Measurements from ENCODE around the gene USP10. TPM values are rescaled to one million over a fixed set of nuclear protein-coding genes. Genes with fewer than 3 reads are reported as not detected.
A peak's percentile ranks its signal among the peaks of the same experiment; 100 is the strongest.

USP10 gene
- total RNA-seq, 4 donors from 2014 or later, result 23.6 to 56.8 (median 45.4) TPM

DNA sequence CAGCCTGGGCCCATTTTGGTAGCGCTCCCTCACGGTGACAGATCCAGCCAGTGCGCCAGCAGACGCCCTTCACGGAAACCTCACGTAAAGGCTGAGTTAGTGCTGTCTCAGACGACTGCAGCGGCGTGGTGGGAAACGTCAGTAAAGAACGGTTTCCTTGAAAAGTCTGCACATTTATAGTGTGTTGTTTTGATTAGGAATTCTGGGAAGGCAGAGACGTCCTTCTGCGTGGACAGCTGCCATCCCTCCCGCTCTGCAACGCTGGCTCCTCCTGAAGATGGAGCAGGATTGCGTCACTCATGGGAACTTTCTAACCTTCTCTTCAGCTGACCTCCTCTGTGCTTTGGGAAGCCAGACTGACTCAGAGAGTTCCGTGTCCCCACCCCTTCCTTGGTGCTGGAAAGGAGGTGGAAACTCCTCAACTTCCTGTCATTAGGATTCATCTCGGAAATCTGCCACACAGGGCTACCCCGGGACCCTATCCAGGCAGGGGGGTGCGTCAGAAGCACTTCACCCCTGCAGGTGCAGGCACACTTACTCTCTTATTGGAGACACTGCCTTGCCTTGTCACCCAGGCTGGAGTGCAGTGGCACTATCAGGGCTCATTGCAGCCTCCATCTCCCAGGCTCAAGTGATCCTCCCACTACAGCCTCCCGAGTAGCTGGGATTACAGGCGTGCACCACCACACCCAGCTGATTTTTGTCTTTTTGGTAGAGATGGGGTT is 95.7 kb downstream of the USP10 start:
- in situ Hi-C loops (cut with MboI; ENCODE audit: low pct_ligation_motif_present in 1 of 4, low pct_unique_long_range_greater_than_20kb in 1 of 4, low sequenced_read_pairs in 3 of 4), result no loop called here
- TF ChIP-seq POLR2A (IDR thresholded peaks at IDR 0.05), result peak; percentile 48
- peak; percentile 82 to 87 (median 83) for TF ChIP-seq POLR2AphosphoS5 (IDR thresholded peaks at IDR 0.05)
- peak; percentile 88 for TF ChIP-seq EP300 (IDR thresholded peaks at IDR 0.05; ENCODE audit: low read depth)
- TF ChIP-seq, protein P1, sequence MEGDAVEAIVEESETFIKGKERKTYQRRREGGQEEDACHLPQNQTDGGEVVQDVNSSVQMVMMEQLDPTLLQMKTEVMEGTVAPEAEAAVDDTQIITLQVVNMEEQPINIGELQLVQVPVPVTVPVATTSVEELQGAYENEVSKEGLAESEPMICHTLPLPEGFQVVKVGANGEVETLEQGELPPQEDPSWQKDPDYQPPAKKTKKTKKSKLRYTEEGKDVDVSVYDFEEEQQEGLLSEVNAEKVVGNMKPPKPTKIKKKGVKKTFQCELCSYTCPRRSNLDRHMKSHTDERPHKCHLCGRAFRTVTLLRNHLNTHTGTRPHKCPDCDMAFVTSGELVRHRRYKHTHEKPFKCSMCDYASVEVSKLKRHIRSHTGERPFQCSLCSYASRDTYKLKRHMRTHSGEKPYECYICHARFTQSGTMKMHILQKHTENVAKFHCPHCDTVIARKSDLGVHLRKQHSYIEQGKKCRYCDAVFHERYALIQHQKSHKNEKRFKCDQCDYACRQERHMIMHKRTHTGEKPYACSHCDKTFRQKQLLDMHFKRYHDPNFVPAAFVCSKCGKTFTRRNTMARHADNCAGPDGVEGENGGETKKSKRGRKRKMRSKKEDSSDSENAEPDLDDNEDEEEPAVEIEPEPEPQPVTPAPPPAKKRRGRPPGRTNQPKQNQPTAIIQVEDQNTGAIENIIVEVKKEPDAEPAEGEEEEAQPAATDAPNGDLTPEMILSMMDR (IDR thresholded peaks at IDR 0.05), result no peak
- DNase-seq, result peak; percentile 66
- WGBS, 2 donors (ENCODE audit: low coverage in 1 of 2), result 66 to 73% methylated on average over 10 to 22 of the region's 22 CpGs
- Histone ChIP-seq H3K4me1 (peaks cover 0 to 9% (median 7%) of the 10 kb centered on the region in 4 donors), H3K27ac (peak overlapping the region; percentile 74 to 86 (median 76)), H3K27me3 (no peaks in the 10 kb centered on the region), H3K4me3 (peak overlapping the region in 1 of 4 donors; percentile 2), H3K9me3 (no peaks in the 10 kb centered on the region), H3K36me3 (no peaks in the 10 kb centered on the region)
- intact Hi-C loops (cut with DNase I; ENCODE audit: low total_unique reads), result no loop called here

DNA sequence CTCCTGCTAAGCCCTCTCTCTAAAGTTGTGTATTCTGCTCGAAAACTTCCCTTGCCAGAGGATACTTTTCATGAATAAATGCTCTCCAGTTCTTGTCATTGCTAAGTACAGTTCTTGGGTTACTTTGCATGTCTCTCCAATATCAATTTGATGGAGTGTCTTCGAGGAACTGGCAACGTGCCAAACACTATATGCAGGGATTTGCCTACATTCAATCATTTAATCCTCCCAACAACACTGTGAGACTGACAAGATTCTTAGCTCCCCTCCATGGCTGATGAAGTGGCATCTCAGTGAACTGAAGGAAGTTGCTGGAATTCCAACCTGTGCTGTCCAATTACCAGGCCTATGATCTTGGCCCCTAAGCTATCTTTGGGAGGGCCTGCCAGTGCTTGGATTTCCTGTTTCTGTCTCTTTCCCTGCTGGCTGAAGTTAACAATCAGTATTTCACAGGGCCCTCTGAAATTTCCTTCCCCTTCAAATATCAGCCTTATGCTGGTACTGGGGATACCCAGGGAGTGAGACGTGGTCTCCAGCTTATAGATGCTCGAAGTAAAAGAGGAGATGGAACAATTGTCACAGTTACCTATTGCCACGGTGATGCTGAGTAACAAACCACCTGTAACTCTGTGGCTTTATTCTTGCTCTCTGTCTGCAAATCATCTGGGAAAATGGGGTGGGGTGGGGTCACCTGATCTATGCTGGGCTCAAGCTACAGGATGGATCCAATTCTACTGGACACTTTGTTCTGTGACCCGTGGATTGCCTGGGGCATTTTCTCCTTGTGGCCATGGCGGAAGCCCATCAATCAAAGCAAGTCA is 100.6 kb downstream of the USP10 start:
- no peak overlapping the region for H3K27ac ChIP-seq
- no peaks in the 10 kb centered on the region for H3K9me3 ChIP-seq
- TF ChIP-seq EP300 (IDR thresholded peaks at IDR 0.05; ENCODE audit: low read depth) (no peak), POLR2AphosphoS5 (IDR thresholded peaks at IDR 0.05) (no peak), POLR2A (IDR thresholded peaks at IDR 0.05) (no peak)
- TF ChIP-seq, protein P1 (IDR thresholded peaks at IDR 0.05), result no peak
- intact Hi-C loops (cut with DNase I; ENCODE audit: low total_unique reads), result no loop called here
- no peaks in the 10 kb centered on the region for H3K27me3 ChIP-seq
- DNase-seq, result no peak
- 78 to 100% methylated on average over 1 to 8 of the region's 8 CpGs for WGBS, 2 donors (ENCODE audit: low coverage in 1 of 2)
- in situ Hi-C loops (cut with MboI; ENCODE audit: low pct_ligation_motif_present in 1 of 4, low pct_unique_long_range_greater_than_20kb in 1 of 4, low sequenced_read_pairs in 3 of 4), result no loop called here
- no peaks in the 10 kb centered on the region for H3K4me1 ChIP-seq
- no peak overlapping the region for H3K4me3 ChIP-seq
- H3K36me3 ChIP-seq, result no peaks in the 10 kb centered on the region

DNA sequence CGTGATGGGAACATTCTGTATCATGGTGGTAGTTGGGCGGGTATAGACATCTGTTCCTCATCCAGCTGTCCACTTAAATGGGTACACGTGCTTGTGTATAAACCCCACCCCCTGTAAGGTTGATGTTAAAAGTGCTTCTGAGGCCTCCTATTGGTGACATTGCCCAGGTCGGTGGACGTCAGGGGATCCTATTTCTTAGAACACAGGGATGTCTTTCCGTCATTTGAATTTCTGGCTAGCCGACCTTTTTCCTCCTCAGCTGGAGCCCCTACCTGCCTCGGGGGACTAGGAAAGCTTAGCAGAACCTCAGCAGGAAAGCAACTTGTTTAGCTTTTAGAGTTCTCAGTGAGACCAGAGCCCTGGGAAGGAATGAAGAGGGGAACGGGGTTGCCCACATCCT is 103.3 kb downstream of the USP10 start:
- H3K4me3 ChIP-seq, result no peak overlapping the region
- H3K27me3 ChIP-seq, result no peaks in the 10 kb centered on the region
- TF ChIP-seq POLR2A (IDR thresholded peaks at IDR 0.05), result no peak
- no peak for TF ChIP-seq POLR2AphosphoS5 (IDR thresholded peaks at IDR 0.05)
- TF ChIP-seq, protein P1 (IDR thresholded peaks at IDR 0.05), result no peak
- no peak for TF ChIP-seq EP300 (IDR thresholded peaks at IDR 0.05; ENCODE audit: low read depth)
- WGBS, 2 donors (ENCODE audit: low coverage in 1 of 2), result 80 to 81% methylated on average over 1 to 9 of the region's 9 CpGs
- H3K9me3 ChIP-seq, result no peaks in the 10 kb centered on the region
- no peaks in the 10 kb centered on the region for H3K4me1 ChIP-seq
- H3K27ac ChIP-seq, result no peak overlapping the region
- intact Hi-C loops (cut with DNase I; ENCODE audit: low total_unique reads) (no loop called here), in situ Hi-C loops (cut with MboI; ENCODE audit: low pct_ligation_motif_present in 1 of 4, low pct_unique_long_range_greater_than_20kb in 1 of 4, low sequenced_read_pairs in 3 of 4) (no loop called here)
- no peaks in the 10 kb centered on the region for H3K36me3 ChIP-seq
- no peak for DNase-seq

DNA sequence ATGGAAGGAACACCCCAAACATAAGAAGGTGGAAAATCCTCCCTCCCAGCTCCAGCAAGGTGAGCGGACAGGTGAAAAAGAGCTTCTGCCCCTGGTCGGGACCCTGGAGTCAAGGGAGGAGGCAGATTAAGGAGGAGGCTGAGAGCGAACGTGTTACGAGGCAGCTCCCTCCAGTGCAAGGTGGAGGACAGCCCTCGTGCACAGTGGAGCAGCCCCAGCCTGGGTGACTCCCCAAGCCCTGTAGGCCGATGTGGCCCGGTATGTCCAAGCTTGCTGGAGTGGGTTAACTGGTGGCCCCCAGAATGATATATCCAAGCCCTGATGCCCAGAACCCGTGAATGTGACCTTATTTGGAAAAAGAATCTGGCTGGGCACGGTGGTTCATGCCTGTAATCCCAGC is 104.5 kb downstream of the USP10 start:
- 88 to 100% methylated on average over 1 to 10 of the region's 10 CpGs for WGBS, 2 donors (ENCODE audit: low coverage in 1 of 2)

More for the DNA sequence above, 104.5 kb downstream of the USP10 start:
- in situ Hi-C loops (cut with MboI; ENCODE audit: low pct_ligation_motif_present in 1 of 4, low pct_unique_long_range_greater_than_20kb in 1 of 4, low sequenced_read_pairs in 3 of 4) (no loop called here), intact Hi-C loops (cut with DNase I; ENCODE audit: low total_unique reads) (no loop called here)
- DNase-seq, result no peak
- no peak overlapping the region for H3K4me3 ChIP-seq
- no peak overlapping the region for H3K27ac ChIP-seq
- no peaks in the 10 kb centered on the region for H3K4me1 ChIP-seq
- no peaks in the 10 kb centered on the region for H3K27me3 ChIP-seq
- TF ChIP-seq, protein P1 (IDR thresholded peaks at IDR 0.05), result no peak
- TF ChIP-seq EP300 (IDR thresholded peaks at IDR 0.05; ENCODE audit: low read depth) (no peak), POLR2A (IDR thresholded peaks at IDR 0.05) (no peak), POLR2AphosphoS5 (IDR thresholded peaks at IDR 0.05) (no peak)
- no peaks in the 10 kb centered on the region for H3K9me3 ChIP-seq
- H3K36me3 ChIP-seq, result no peaks in the 10 kb centered on the region

Measured in transverse colon (tissue), 4 donors.